ENCODE data around the gene ARSB.

GRCh38 chr5:78964889-78965288 is 20.2 kb downstream of the ARSB start:
- TF ChIP-seq CTCF (conservative IDR thresholded peaks at IDR 0.05; ENCODE audit: low read length) = peak; percentile 84
- TF ChIP-seq EZH2phosphoT487 (IDR thresholded peaks at IDR 0.05; ENCODE audit: borderline replicate concordance, low read depth, low read length) = no peak

All from OCI-LY7 (cell line).